MM.1S (cell line): ENCODE measurements around the gene TCF3.

Experiments
- EZH2phosphoT487 ChIP-seq: fragments of 300-600 bp; sonication (generic); IDR thresholded peaks from 2 replicates; pipeline ENCODE4 v1.6.1; 2018; ENCODE audit warnings: antibody characterized with exemption, low read length
- TF ChIP-seq, protein P1 (sequence below): fragments of 300-600 bp; sonication (generic); IDR thresholded peaks from 2 replicates; pipeline ENCODE4 v1.5.1; 2016; ENCODE audit warnings: antibody characterized with exemption, low read length, mixed read lengths

DNA sequence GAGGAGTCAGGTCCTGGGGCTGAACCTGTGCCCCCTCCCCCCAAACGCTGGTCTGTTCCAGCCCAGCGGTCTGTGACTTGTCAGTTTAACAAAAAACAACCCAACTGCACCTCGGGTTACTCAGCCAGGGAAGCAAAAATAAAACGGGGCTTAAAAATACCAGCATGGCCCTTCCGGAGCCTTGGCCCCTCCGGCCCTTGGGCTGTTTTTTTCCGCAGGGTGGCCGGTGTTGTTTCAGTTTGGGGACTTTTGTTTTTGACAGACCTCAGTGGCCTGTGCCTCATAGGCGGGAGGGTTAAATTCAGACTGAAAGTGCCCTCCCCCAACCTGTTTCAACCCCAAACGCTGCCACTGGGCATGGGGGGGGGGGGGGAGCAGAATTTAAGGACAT lies 4.0 kb downstream of the TCF3 start:
- TF ChIP-seq, protein P1, sequence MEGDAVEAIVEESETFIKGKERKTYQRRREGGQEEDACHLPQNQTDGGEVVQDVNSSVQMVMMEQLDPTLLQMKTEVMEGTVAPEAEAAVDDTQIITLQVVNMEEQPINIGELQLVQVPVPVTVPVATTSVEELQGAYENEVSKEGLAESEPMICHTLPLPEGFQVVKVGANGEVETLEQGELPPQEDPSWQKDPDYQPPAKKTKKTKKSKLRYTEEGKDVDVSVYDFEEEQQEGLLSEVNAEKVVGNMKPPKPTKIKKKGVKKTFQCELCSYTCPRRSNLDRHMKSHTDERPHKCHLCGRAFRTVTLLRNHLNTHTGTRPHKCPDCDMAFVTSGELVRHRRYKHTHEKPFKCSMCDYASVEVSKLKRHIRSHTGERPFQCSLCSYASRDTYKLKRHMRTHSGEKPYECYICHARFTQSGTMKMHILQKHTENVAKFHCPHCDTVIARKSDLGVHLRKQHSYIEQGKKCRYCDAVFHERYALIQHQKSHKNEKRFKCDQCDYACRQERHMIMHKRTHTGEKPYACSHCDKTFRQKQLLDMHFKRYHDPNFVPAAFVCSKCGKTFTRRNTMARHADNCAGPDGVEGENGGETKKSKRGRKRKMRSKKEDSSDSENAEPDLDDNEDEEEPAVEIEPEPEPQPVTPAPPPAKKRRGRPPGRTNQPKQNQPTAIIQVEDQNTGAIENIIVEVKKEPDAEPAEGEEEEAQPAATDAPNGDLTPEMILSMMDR: no peak
- TF ChIP-seq EZH2phosphoT487: no peak
